Fibroblast of mammary gland (primary cell): ENCODE results near the gene ZBTB37.
"Not testable (repeated sequence)": the region's sequence is repeated elsewhere in the genome, so short reads cannot be mapped to it uniquely, and the experiment has no call there.

Source experiments
- DNase-seq: peaks from one replicate; pipeline ENCODE4 v3.0.0-alpha.2; 2010; ENCODE audit warnings: low read depth
- H3K4me3 ChIP-seq: 2 replicates; pipeline ENCODE4 v1.5.1; 2011; ENCODE audit warnings: low read depth, mild to moderate bottlenecking, low read length, moderate library complexity; ENCODE audit not compliant: control insufficient read depth
- TF ChIP-seq, protein P1 (sequence below): conservative IDR thresholded peaks from 2 replicates; pipeline ENCODE4 v1.5.1; 2011; ENCODE audit warnings: low read depth, low read length, inconsistent platforms; ENCODE audit not compliant: control insufficient read depth, insufficient read depth

Gene ZBTB37

DNA sequence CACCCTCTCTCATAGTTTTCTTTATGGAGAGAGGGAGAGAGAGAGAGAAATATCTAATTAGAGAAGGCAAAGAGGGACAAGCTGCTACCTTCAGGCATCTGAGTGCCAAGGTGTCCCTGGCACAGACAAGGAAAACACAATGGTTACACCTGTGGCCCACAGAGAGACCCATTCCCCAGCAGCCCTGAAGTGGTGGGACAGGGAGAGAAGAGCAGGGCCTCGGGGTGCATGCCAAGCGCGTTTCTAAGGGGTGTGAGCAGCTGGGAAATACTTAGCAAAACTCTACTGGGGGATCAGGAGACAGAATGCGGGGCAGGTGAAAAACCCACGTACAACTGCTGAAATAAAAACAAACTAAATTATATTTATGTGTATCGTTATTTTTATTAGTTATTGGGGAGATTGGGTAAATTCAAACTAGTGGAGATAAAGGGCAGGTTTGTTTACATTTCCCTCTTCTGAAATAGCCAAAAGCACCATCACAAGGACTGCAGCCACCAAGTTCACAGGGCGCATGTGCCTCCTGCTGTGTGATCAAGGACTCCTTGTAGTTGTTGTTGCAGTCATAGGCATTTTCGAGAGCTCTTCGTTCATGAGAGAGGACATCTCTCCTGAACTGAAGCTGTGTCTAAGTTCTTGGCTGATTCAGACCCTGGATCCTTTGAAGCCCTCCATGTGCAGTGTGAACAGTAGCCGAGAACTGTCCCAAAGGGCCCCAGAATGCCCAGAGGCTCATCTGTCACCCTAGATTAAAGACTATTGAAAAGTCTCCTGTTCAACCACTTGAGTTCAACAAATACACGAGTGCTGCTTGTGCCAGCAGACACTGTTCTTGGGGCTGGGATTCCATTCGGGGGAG lies 49.7 kb downstream of the ZBTB37 start:
- no peak overlapping the region for H3K4me3 ChIP-seq
- TF ChIP-seq, protein P1, sequence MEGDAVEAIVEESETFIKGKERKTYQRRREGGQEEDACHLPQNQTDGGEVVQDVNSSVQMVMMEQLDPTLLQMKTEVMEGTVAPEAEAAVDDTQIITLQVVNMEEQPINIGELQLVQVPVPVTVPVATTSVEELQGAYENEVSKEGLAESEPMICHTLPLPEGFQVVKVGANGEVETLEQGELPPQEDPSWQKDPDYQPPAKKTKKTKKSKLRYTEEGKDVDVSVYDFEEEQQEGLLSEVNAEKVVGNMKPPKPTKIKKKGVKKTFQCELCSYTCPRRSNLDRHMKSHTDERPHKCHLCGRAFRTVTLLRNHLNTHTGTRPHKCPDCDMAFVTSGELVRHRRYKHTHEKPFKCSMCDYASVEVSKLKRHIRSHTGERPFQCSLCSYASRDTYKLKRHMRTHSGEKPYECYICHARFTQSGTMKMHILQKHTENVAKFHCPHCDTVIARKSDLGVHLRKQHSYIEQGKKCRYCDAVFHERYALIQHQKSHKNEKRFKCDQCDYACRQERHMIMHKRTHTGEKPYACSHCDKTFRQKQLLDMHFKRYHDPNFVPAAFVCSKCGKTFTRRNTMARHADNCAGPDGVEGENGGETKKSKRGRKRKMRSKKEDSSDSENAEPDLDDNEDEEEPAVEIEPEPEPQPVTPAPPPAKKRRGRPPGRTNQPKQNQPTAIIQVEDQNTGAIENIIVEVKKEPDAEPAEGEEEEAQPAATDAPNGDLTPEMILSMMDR, result no peak
- DNase-seq, result no peak

DNA sequence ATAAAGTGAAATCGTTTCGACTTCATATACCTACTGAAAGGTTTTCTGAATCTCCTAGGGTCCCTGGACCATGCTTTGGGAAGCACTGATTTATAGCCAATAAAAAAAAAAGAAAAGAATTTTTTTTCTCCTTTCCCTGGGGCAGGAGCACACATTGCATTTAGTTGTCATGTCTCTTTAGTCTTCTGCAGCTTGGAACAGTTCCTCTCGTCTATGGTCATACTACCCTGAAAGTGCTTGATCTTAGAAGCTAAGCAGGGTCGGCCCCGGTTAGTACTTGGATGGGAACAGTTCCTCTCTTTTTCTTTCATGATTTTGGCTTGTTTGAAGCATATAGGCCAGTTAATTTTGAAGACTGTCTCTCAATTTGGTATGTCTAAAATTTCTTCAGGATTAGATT lies 52.7 kb downstream of the ZBTB37 start:
- no peak for DNase-seq
- H3K4me3 ChIP-seq, result no peak overlapping the region
- TF ChIP-seq, protein P1, result no peak

DNA sequence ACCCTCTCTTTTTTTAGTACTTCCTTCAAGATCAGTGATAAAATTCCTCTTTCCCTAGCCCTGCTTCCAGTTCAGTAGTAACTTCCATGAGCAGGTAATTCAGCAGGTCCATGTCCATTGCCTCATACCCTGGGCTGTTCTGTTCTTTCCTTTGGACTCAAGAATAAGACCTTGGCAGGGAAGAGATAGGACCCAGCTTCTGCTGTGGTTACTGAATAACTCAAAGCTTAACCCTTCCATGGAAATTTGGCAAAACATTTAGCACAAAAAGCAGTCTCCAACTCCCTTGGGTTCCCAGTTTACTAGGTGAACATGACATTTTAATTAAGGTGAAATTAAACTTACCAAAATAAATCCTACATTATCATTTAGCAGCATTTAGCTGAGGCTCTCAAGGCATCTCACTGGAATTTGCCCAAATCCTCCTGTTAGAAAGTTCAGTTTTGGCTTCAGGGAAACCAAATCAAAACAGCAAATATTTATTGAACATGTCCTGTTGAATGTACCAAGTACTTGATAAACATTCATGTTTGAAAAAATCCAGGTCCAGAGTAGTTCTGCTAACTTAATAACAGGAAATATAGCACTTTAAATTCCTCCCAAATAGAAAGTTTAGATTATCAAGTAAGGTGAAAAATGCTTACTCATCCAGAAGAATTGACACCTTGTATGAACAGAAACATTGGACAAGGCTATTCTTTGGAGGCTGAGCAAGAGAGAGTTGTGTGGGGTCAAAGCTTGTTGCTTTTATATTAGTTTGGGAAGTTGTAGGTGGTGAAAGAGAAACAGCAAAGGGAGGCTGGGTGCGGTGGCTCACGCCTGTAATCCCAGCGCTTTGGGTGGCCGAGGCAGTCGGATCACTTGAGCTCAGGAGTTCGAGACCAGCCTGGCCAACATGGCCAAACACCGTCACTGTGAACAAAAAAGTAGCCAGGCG lies 57.4 kb downstream of the ZBTB37 start:
- H3K4me3 ChIP-seq, result no peak overlapping the region
- DNase-seq, result no peak
- TF ChIP-seq, protein P1, result no peak

DNA sequence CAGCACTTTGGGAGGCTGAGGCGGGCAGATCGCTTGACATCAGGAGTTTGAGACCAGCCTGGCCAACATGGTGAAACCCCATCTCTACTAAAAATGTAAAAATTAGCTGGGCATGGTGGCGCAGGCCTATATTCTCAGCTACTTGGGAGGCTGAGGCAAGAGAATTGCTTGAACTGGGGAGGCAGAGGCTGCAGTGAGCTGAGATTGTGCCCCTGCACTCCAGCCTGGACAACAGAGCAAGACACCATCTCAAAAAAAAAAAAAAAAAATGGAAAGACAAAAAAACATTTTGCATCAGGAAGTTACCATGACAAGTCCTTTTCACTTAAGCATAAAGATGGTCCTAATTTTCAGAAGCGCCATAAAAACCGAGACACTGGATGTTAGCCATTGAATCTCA lies 62.4 kb downstream of the ZBTB37 start:
- not testable (repeated sequence) for H3K4me3 ChIP-seq, DNase-seq

DNA sequence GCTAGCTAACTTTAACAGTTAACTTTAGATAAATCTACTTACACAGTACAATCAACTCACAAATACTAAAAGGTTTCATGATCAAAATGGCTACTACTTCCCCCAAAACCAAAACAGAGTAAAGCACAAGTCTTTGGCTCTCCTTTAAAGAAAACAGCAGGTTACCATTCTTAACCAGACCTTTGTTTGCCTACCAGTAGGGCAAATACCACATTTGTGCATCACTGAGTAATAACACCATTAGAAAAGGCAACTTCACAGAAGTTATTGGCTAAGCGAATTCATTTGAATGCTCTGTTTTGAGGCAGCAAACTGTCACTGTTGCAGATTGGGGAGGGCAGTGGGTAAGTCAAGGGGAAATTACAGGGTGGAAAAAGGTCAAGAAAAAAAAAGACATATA lies 66.3 kb downstream of the ZBTB37 start:
- no peak overlapping the region for H3K4me3 ChIP-seq
- TF ChIP-seq, protein P1, result no peak
- DNase-seq, result no peak

DNA sequence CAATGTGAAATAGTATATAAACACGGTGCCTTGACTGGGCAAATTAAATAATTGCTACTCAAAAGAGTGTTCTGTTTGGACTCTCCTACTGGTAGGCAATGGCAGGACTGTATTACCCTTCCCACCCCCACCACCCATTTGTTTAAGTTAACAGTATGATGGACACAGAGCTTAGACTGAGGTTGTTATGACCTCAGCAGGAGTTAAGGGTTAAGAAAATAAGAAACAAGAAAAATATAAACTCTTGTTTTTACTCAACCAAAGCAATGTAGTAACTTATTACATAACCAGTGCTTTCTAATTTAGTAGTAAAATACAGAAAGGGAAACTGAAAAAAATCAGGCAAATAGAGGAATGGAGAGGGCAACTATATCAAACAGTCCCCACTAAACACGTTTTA lies 68.9 kb downstream of the ZBTB37 start:
- no peak for DNase-seq
- TF ChIP-seq, protein P1, result no peak
- no peak overlapping the region for H3K4me3 ChIP-seq
